ENCODE results near the gene TMEM218.

TMEM218 gene

GRCh38 chr11:125084057-125084416 lies 27.4 kb downstream of the TMEM218 start:
- no peak for TF ChIP-seq Cebpa-rat (IDR thresholded peaks at IDR 0.05)
- H3K27me3 ChIP-seq: no peaks in the 10 kb centered on the region
- peaks cover 12% of the 10 kb centered on the region; the same call in 1 of the 2 replicates for H3K4me1 ChIP-seq
- no peak overlapping the region for H3K4me2 ChIP-seq
- H3K27ac ChIP-seq: no peak overlapping the region
- no peaks in the 10 kb centered on the region for H4K20me1 ChIP-seq
- H3K4me3 ChIP-seq: no peak overlapping the region
- H3K36me3 ChIP-seq: no peaks in the 10 kb centered on the region
- no peak overlapping the region for H3K9ac ChIP-seq
- H3K9me3 ChIP-seq: no peaks in the 10 kb centered on the region

- no peak overlapping the region for H3K4me2 ChIP-seq
- H4K20me1 ChIP-seq: no peaks in the 10 kb centered on the region
- H3K9ac ChIP-seq: no peak overlapping the region
- H3K27me3 ChIP-seq: no peaks in the 10 kb centered on the region
- H3K9me3 ChIP-seq: no peaks in the 10 kb centered on the region
- H3K27ac ChIP-seq: no peak overlapping the region
- H3K36me3 ChIP-seq: no peaks in the 10 kb centered on the region
- no peak for TF ChIP-seq Cebpa-rat (IDR thresholded peaks at IDR 0.05)
- H3K4me1 ChIP-seq: peaks cover 17% of the 10 kb centered on the region
- H3K4me3 ChIP-seq: no peak overlapping the region
Observed at GRCh38 chr11:125083312-125084056, 27.9 kb downstream of the TMEM218 start.

- peaks cover 23% of the 10 kb centered on the region for H3K4me1 ChIP-seq
- H3K27me3 ChIP-seq: no peaks in the 10 kb centered on the region
- H4K20me1 ChIP-seq: no peaks in the 10 kb centered on the region
- H3K4me3 ChIP-seq: no peak overlapping the region
- no peak for TF ChIP-seq Cebpa-rat (IDR thresholded peaks at IDR 0.05)
- H3K36me3 ChIP-seq: no peaks in the 10 kb centered on the region
- no peaks in the 10 kb centered on the region for H3K9me3 ChIP-seq
- H3K9ac ChIP-seq: no peak overlapping the region
- no peak overlapping the region for H3K27ac ChIP-seq
- no peak overlapping the region for H3K4me2 ChIP-seq
Observed at GRCh38 chr11:125082611-125083311, 28.7 kb downstream of the TMEM218 start.

- Histone ChIP-seq H4K20me1 (no peaks in the 10 kb centered on the region), H3K4me1 (peaks cover 23% of the 10 kb centered on the region), H3K27ac (no peak overlapping the region), H3K4me3 (no peak overlapping the region), H3K27me3 (no peaks in the 10 kb centered on the region), H3K4me2 (no peak overlapping the region), H3K36me3 (no peaks in the 10 kb centered on the region), H3K9me3 (no peaks in the 10 kb centered on the region), H3K9ac (no peak overlapping the region)
- no peak for TF ChIP-seq Cebpa-rat (IDR thresholded peaks at IDR 0.05)
Observed at GRCh38 chr11:125082040-125082439, 29.4 kb downstream of the TMEM218 start.

GRCh38 chr11:125081098-125081798 lies 30.2 kb downstream of the TMEM218 start:
- Histone ChIP-seq H3K36me3 (no peaks in the 10 kb centered on the region), H3K9ac (no peak overlapping the region), H3K9me3 (no peaks in the 10 kb centered on the region), H4K20me1 (no peaks in the 10 kb centered on the region), H3K27me3 (no peaks in the 10 kb centered on the region), H3K4me3 (no peak overlapping the region), H3K4me1 (peaks cover 15% of the 10 kb centered on the region), H3K27ac (no peak overlapping the region), H3K4me2 (no peak overlapping the region)
- no peak for TF ChIP-seq Cebpa-rat (IDR thresholded peaks at IDR 0.05)

GRCh38 chr11:125080531-125080911 lies 30.9 kb downstream of the TMEM218 start:
- Histone ChIP-seq H4K20me1 (no peaks in the 10 kb centered on the region), H3K4me3 (no peak overlapping the region), H3K36me3 (no peaks in the 10 kb centered on the region), H3K4me1 (peaks cover 14% of the 10 kb centered on the region), H3K27me3 (no peaks in the 10 kb centered on the region), H3K9me3 (no peaks in the 10 kb centered on the region), H3K9ac (no peak overlapping the region), H3K4me2 (no peak overlapping the region), H3K27ac (no peak overlapping the region)
- TF ChIP-seq Cebpa-rat (IDR thresholded peaks at IDR 0.05): no peak

GRCh38 chr11:125079878-125080530 lies 31.4 kb downstream of the TMEM218 start:
- no peak overlapping the region for H3K9ac ChIP-seq
- H3K27me3 ChIP-seq: no peaks in the 10 kb centered on the region
- no peak for TF ChIP-seq Cebpa-rat (IDR thresholded peaks at IDR 0.05)
- no peak overlapping the region for H3K27ac ChIP-seq
- H3K4me1 ChIP-seq: peaks cover 19% of the 10 kb centered on the region
- no peaks in the 10 kb centered on the region for H3K36me3 ChIP-seq
- H3K9me3 ChIP-seq: no peaks in the 10 kb centered on the region
- H3K4me2 ChIP-seq: no peak overlapping the region
- no peaks in the 10 kb centered on the region for H4K20me1 ChIP-seq
- H3K4me3 ChIP-seq: no peak overlapping the region

GRCh38 chr11:125079151-125079877 lies 32.1 kb downstream of the TMEM218 start:
- Histone ChIP-seq H3K9ac (no peak overlapping the region), H3K27ac (no peak overlapping the region), H3K4me1 (peaks cover 26% of the 10 kb centered on the region), H3K4me3 (no peak overlapping the region), H3K27me3 (no peaks in the 10 kb centered on the region), H3K4me2 (no peak overlapping the region; the same call in 1 of the 2 replicates), H3K36me3 (no peaks in the 10 kb centered on the region), H3K9me3 (no peaks in the 10 kb centered on the region), H4K20me1 (no peaks in the 10 kb centered on the region)
- TF ChIP-seq Cebpa-rat (IDR thresholded peaks at IDR 0.05): no peak

- no peak for TF ChIP-seq Cebpa-rat (IDR thresholded peaks at IDR 0.05)
- no peak overlapping the region for H3K4me3 ChIP-seq
- H3K9ac ChIP-seq: no peak overlapping the region
- H3K27me3 ChIP-seq: no peaks in the 10 kb centered on the region
- peaks cover 32% of the 10 kb centered on the region for H3K4me1 ChIP-seq
- H3K9me3 ChIP-seq: no peaks in the 10 kb centered on the region
- no peaks in the 10 kb centered on the region for H4K20me1 ChIP-seq
- peak overlapping the region; percentile 40 for H3K4me2 ChIP-seq
- no peak overlapping the region for H3K27ac ChIP-seq
- no peaks in the 10 kb centered on the region for H3K36me3 ChIP-seq
Observed at GRCh38 chr11:125078516-125079140, 32.8 kb downstream of the TMEM218 start.
